ENCODE measurements around the gene CRTC3. TPM values are rescaled to one million over a fixed set of nuclear protein-coding genes. Genes with fewer than 3 reads are reported as not detected.

Gene CRTC3
- total RNA-seq = 10 to 100 TPM; 40.6 to 42.7 TPM

- Mint-ChIP-seq H3K36me3 (ENCODE audit: low read depth) (peaks cover 10% of the 10 kb centered on the region), H3K4me1 (ENCODE audit: low read depth) (peaks cover 42% of the 10 kb centered on the region), H3K9me3 (no peaks in the 10 kb centered on the region), H3K27me3 (ENCODE audit: low read depth) (no peaks in the 10 kb centered on the region), H3K27ac (peak within 1 kb of the TSS; percentile 89), H3K4me3 (peak within 1 kb of the TSS; percentile 92)
- CTCF ChIA-PET = interaction anchor here (0.6 kb wide), 1 partner anchor 269 kb away, joined by 6 read pairs; no protein-coding TSS in a partner anchor
- DNase-seq = peak; percentile 63
- intact Hi-C loops (cut with micrococcal nuclease) = loop anchor here (2.0 kb wide), 1 partner anchor 67 kb away; no protein-coding TSS in a partner anchor
Measured at GRCh38 chr15:90529371-90530249, at the start of gene CRTC3. Gene CRTC3, plus strand, starts transcription at chr15:90529923. Its CDS starts 149 bp downstream, at chr15:90530072.

- peak; percentile 22 for DNase-seq
- Mint-ChIP-seq H3K4me3 (no peak overlapping the region), H3K27me3 (ENCODE audit: low read depth) (no peaks in the 10 kb centered on the region), H3K4me1 (ENCODE audit: low read depth) (peaks cover 16% of the 10 kb centered on the region), H3K27ac (no peak overlapping the region), H3K36me3 (ENCODE audit: low read depth) (peaks cover 28% of the 10 kb centered on the region), H3K9me3 (no peaks in the 10 kb centered on the region)
- CTCF ChIA-PET = interaction anchor here (0.6 to 5.8 kb wide), 17 partner anchors 9 to 405 kb away, joined by 3 to 95 read pairs (median 5); no protein-coding TSS in a partner anchor
- intact Hi-C loops (cut with micrococcal nuclease) = loop anchor here (10.0 kb wide), 1 partner anchor 336 kb away; no protein-coding TSS in a partner anchor
Measured at GRCh38 chr15:90481023-90481422, 48.7 kb upstream of the CRTC3 start.

GRCh38 chr15:90482124-90483011 lies 47.4 kb upstream of the CRTC3 start:
- Mint-ChIP-seq H3K27me3 (ENCODE audit: low read depth) (no peaks in the 10 kb centered on the region), H3K27ac (no peak overlapping the region), H3K9me3 (no peaks in the 10 kb centered on the region), H3K4me1 (ENCODE audit: low read depth) (peaks cover 16% of the 10 kb centered on the region), H3K36me3 (ENCODE audit: low read depth) (peaks cover 31% of the 10 kb centered on the region), H3K4me3 (no peak overlapping the region)
- CTCF ChIA-PET = interaction anchor here (0.6 to 5.8 kb wide), 44 partner anchors 9 to 419 kb away, joined by 3 to 95 read pairs (median 5); no protein-coding TSS in a partner anchor
- DNase-seq = peak; percentile 74
- intact Hi-C loops (cut with micrococcal nuclease) = loop anchor here (1.0 to 10.0 kb wide), 4 partner anchors 120 to 338 kb away; no protein-coding TSS in a partner anchor

GRCh38 chr15:90483012-90483307 lies 46.8 kb upstream of the CRTC3 start:
- Mint-ChIP-seq H3K9me3 (no peaks in the 10 kb centered on the region), H3K4me3 (no peak overlapping the region), H3K36me3 (ENCODE audit: low read depth) (peaks cover 30% of the 10 kb centered on the region), H3K4me1 (ENCODE audit: low read depth) (peaks cover 16% of the 10 kb centered on the region), H3K27ac (no peak overlapping the region), H3K27me3 (ENCODE audit: low read depth) (no peaks in the 10 kb centered on the region)
- CTCF ChIA-PET = interaction anchor here (0.6 to 5.8 kb wide), 27 partner anchors 9 to 419 kb away, joined by 3 to 95 read pairs (median 5); no protein-coding TSS in a partner anchor
- DNase-seq = no peak
- intact Hi-C loops (cut with micrococcal nuclease) = loop anchor here (10.0 kb wide), 1 partner anchor 338 kb away; no protein-coding TSS in a partner anchor

- CTCF ChIA-PET = interaction anchor here (0.9 to 5.8 kb wide), 7 partner anchors 8 to 191 kb away, joined by 3 to 95 read pairs (median 9); no protein-coding TSS in a partner anchor
- intact Hi-C loops (cut with micrococcal nuclease) = loop anchor here (10.0 kb wide), 1 partner anchor 339 kb away; no protein-coding TSS in a partner anchor
- Mint-ChIP-seq H3K36me3 (ENCODE audit: low read depth) (peaks cover 30% of the 10 kb centered on the region), H3K4me1 (ENCODE audit: low read depth) (peaks cover 18% of the 10 kb centered on the region), H3K9me3 (no peaks in the 10 kb centered on the region), H3K4me3 (no peak overlapping the region), H3K27me3 (ENCODE audit: low read depth) (no peaks in the 10 kb centered on the region), H3K27ac (no peak overlapping the region)
- DNase-seq = no peak
Measured at GRCh38 chr15:90483637-90484036, 46.1 kb upstream of the CRTC3 start.

GRCh38 chr15:90487186-90487585 lies 42.5 kb upstream of the CRTC3 start:
- intact Hi-C loops (cut with micrococcal nuclease) = loop anchor here (10.0 kb wide), 1 partner anchor 342 kb away; no protein-coding TSS in a partner anchor
- Mint-ChIP-seq H3K27me3 (ENCODE audit: low read depth) (no peaks in the 10 kb centered on the region), H3K4me3 (no peak overlapping the region), H3K9me3 (no peaks in the 10 kb centered on the region), H3K36me3 (ENCODE audit: low read depth) (peaks cover 29% of the 10 kb centered on the region), H3K27ac (no peak overlapping the region), H3K4me1 (ENCODE audit: low read depth) (peaks cover 4% of the 10 kb centered on the region)
- DNase-seq = no peak
- CTCF ChIA-PET = interaction anchor here (0.6 kb wide), 1 partner anchor 534 kb away, joined by 5 read pairs; no protein-coding TSS in a partner anchor

GRCh38 chr15:90489514-90489913 lies 40.2 kb upstream of the CRTC3 start:
- CTCF ChIA-PET = interaction anchor here (0.6 to 2.3 kb wide), 3 partner anchors 84 to 169 kb away, joined by 4 to 7 read pairs (median 4); no protein-coding TSS in a partner anchor
- Mint-ChIP-seq H3K27me3 (ENCODE audit: low read depth) (no peaks in the 10 kb centered on the region), H3K27ac (peak overlapping the region; percentile 2), H3K36me3 (ENCODE audit: low read depth) (peaks cover 34% of the 10 kb centered on the region), H3K4me1 (ENCODE audit: low read depth) (peaks cover 8% of the 10 kb centered on the region), H3K4me3 (no peak overlapping the region), H3K9me3 (no peaks in the 10 kb centered on the region)
- intact Hi-C loops (cut with micrococcal nuclease) = loop anchor here (10.0 kb wide), 1 partner anchor 345 kb away; no protein-coding TSS in a partner anchor
- DNase-seq = no peak

- CTCF ChIA-PET = interaction anchor here (1.1 to 2.3 kb wide), 3 partner anchors 115 to 188 kb away, joined by 3 to 7 read pairs (median 4); no protein-coding TSS in a partner anchor
- Mint-ChIP-seq H3K27ac (peak overlapping the region; percentile 2), H3K9me3 (no peaks in the 10 kb centered on the region), H3K27me3 (ENCODE audit: low read depth) (no peaks in the 10 kb centered on the region), H3K4me1 (ENCODE audit: low read depth) (peaks cover 8% of the 10 kb centered on the region), H3K4me3 (no peak overlapping the region), H3K36me3 (ENCODE audit: low read depth) (peaks cover 34% of the 10 kb centered on the region)
- DNase-seq = no peak
- intact Hi-C loops (cut with micrococcal nuclease) = loop anchor here (10.0 kb wide), 1 partner anchor 345 kb away; no protein-coding TSS in a partner anchor
Measured at GRCh38 chr15:90489944-90490343, 39.8 kb upstream of the CRTC3 start.

GRCh38 chr15:90493647-90494046 lies 36.1 kb upstream of the CRTC3 start:
- CTCF ChIA-PET = no interaction called here
- Mint-ChIP-seq H3K27me3 (ENCODE audit: low read depth) (no peaks in the 10 kb centered on the region), H3K4me1 (ENCODE audit: low read depth) (peaks cover 4% of the 10 kb centered on the region), H3K27ac (peak overlapping the region; percentile 9), H3K9me3 (no peaks in the 10 kb centered on the region), H3K36me3 (ENCODE audit: low read depth) (peaks cover 29% of the 10 kb centered on the region), H3K4me3 (no peak overlapping the region)
- DNase-seq = no peak
- intact Hi-C loops (cut with micrococcal nuclease) = no loop called here

GRCh38 chr15:90495067-90495466 lies 34.7 kb upstream of the CRTC3 start:
- Mint-ChIP-seq H3K4me1 (ENCODE audit: low read depth) (peaks cover 4% of the 10 kb centered on the region), H3K4me3 (no peak overlapping the region), H3K27ac (no peak overlapping the region), H3K9me3 (no peaks in the 10 kb centered on the region), H3K36me3 (ENCODE audit: low read depth) (peaks cover 35% of the 10 kb centered on the region), H3K27me3 (ENCODE audit: low read depth) (no peaks in the 10 kb centered on the region)
- CTCF ChIA-PET = no interaction called here
- DNase-seq = no peak
- intact Hi-C loops (cut with micrococcal nuclease) = no loop called here

GRCh38 chr15:90496791-90497190 lies 32.9 kb upstream of the CRTC3 start:
- no peak overlapping the region for H3K27ac Mint-ChIP-seq
- no peak for DNase-seq
- no peaks in the 10 kb centered on the region for H3K27me3 Mint-ChIP-seq (ENCODE audit: low read depth)
- CTCF ChIA-PET = interaction anchor here (0.8 to 1.1 kb wide), 3 partner anchors 14 to 176 kb away, joined by 3 to 5 read pairs (median 4); no protein-coding TSS in a partner anchor
- no peaks in the 10 kb centered on the region for H3K9me3 Mint-ChIP-seq
- H3K4me1 Mint-ChIP-seq (ENCODE audit: low read depth) = peaks cover 4% of the 10 kb centered on the region
- peaks cover 33% of the 10 kb centered on the region for H3K36me3 Mint-ChIP-seq (ENCODE audit: low read depth)
- no peak overlapping the region for H3K4me3 Mint-ChIP-seq
- intact Hi-C loops (cut with micrococcal nuclease) = no loop called here
